Measurements from ENCODE around the gene KLHDC3. TPM values are rescaled to one million over a fixed set of nuclear protein-coding genes. Genes with fewer than 3 reads are reported as not detected.
"Not testable (repeated sequence)": the region's sequence is repeated elsewhere in the genome, so short reads cannot be mapped to it uniquely, and the experiment has no call there.

KLHDC3 gene
- total and polyA plus RNA-seq, 2 of the 13 experiments (the other 11 are each of a cell fraction or from before 2014, with no cell fraction given), result 78.3 to 91.5 TPM

DNA sequence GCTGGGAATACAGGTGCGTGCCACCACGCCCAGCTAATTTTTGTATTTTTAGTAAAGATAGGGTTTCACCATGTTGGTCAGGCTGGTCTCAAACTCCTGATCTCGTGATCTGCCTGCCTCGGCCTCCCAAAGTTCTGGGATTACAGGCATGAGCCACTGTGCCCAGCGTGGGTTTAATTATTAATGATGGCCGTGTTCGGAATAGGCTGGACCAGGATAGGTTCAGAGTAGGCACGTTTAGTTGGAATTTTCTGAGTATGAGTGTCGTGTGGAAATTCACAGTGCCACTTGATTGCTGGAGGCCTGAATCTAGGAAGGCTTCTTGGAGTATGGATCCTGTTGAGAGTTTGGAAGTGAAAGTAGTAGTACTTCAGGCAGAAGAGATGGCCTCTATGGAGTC lies 15.8 kb upstream of the KLHDC3 start:
- H3K9ac ChIP-seq (ENCODE audit: insufficient read depth, low read depth, low read length); H3K4me3 ChIP-seq (replicated peaks in 1 of 3; ENCODE audit: insufficient read depth in 1 of 3, low read depth in 2 of 3, low read length in 3 of 3); H3K9me3 ChIP-seq (ENCODE audit: low read length); H3K27ac ChIP-seq (ENCODE audit: extremely low read length, insufficient read depth, low read length); H3K4me2 ChIP-seq (ENCODE audit: low read depth, low read length); H3K27me3 ChIP-seq (ENCODE audit: control insufficient read depth in 1 of 2, insufficient read depth in 2 of 2, low read length in 2 of 2); FAIRE-seq; CTCF ChIA-PET (ENCODE audit: low intra/inter-chr PET ratio, low total read pairs); H2AFZ ChIP-seq (ENCODE audit: low read length); ATAC-seq; H3K79me2 ChIP-seq (ENCODE audit: insufficient read depth, low read length); H3K4me1 ChIP-seq (ENCODE audit: insufficient read depth, low read length); H4K20me1 ChIP-seq (ENCODE audit: insufficient read depth, low read length); DNase-seq (ENCODE audit: low spot score); BruUV-seq (replicated peaks); intact Hi-C loops (cut with micrococcal nuclease; ENCODE audit: unreplicated experiment); in situ Hi-C loops (cut with HindIII; ENCODE audit: extremely low pct_ligation_motif_present, low pct_unique_long_range_greater_than_20kb): not testable (repeated sequence)
- POLR2A ChIA-PET, result interaction anchor here (1.3 kb wide), 1 partner anchor 14 kb away, joined by 3 read pairs; the partner anchor contains the start of gene PPP2R5D
- peaks cover 8 to 22% of the 10 kb centered on the region in 2 experiments; a peak in 4 of 5 replicates for H3K36me3 ChIP-seq (replicated peaks in 1 of 2; ENCODE audit: control insufficient read depth in 1 of 2, insufficient read depth in 2 of 2, low read length in 2 of 2)
- WGBS (ENCODE audit: low lambda C conversion rate), result 92% methylated on average over 9 of the region's 9 CpGs

GRCh38 chr6:43001843-43002242 lies 12.2 kb upstream of the KLHDC3 start:
- no peaks in the 10 kb centered on the region for H3K4me1 ChIP-seq (ENCODE audit: insufficient read depth, low read length)
- ChIA-PET POLR2A (interaction anchor here (3.4 kb wide), 1 partner anchor 18 kb away, joined by 13 read pairs; the partner anchor contains the start of gene PPP2R5D), CTCF (ENCODE audit: low intra/inter-chr PET ratio, low total read pairs) (no interaction called here)
- H3K4me2 ChIP-seq (ENCODE audit: low read depth, low read length), result no peak overlapping the region
- H4K20me1 ChIP-seq (ENCODE audit: insufficient read depth, low read length), result no peaks in the 10 kb centered on the region
- H2AFZ ChIP-seq (ENCODE audit: low read length), result no peak overlapping the region
- DNase-seq (ENCODE audit: low spot score) (no peak), ATAC-seq (no peak), FAIRE-seq (no peak)
- no peaks in the 10 kb centered on the region for H3K27me3 ChIP-seq (ENCODE audit: control insufficient read depth in 1 of 2, insufficient read depth in 2 of 2, low read length in 2 of 2)
- H3K4me3 ChIP-seq (replicated peaks in 1 of 3; ENCODE audit: insufficient read depth in 1 of 3, low read depth in 2 of 3, low read length in 3 of 3), result no peak overlapping the region
- no peaks in the 10 kb centered on the region for H3K9me3 ChIP-seq (ENCODE audit: low read length)
- no TSS peak for BruUV-seq (replicated peaks)
- in situ Hi-C loops (cut with HindIII; ENCODE audit: extremely low pct_ligation_motif_present, low pct_unique_long_range_greater_than_20kb), result no loop called here
- 96% methylated on average over 8 of the region's 8 CpGs for WGBS (ENCODE audit: low lambda C conversion rate)
- TF ChIP-seq ZMYM3 (CRISPR knock-in tag; IDR thresholded peaks at IDR 0.05) (peak; percentile 40; the same call in 1 of the 2 replicates), GABPB1 (CRISPR knock-in tag; IDR thresholded peaks at IDR 0.05) (no peak), TARDBP (CRISPR knock-in tag; IDR thresholded peaks at IDR 0.05) (no peak), ZNF136 (CRISPR knock-in tag; IDR thresholded peaks at IDR 0.05; ENCODE audit: low read depth) (no peak), SP2 (CRISPR knock-in tag; IDR thresholded peaks at IDR 0.05) (no peak), ZNF629 (CRISPR knock-in tag; conservative IDR thresholded peaks at IDR 0.05) (peak; percentile 83), TIGD3 (CRISPR knock-in tag; IDR thresholded peaks at IDR 0.05; ENCODE audit: borderline replicate concordance) (no peak)
- no peak overlapping the region for H3K9ac ChIP-seq (ENCODE audit: insufficient read depth, low read depth, low read length)
- H3K79me2 ChIP-seq (ENCODE audit: insufficient read depth, low read length), result no peaks in the 10 kb centered on the region
- no peak overlapping the region for H3K27ac ChIP-seq (ENCODE audit: extremely low read length, insufficient read depth, low read length)
- intact Hi-C loops (cut with micrococcal nuclease; ENCODE audit: unreplicated experiment), result no loop called here
- peaks cover 7 to 33% of the 10 kb centered on the region in 2 experiments; a peak in 4 of 5 replicates for H3K36me3 ChIP-seq (replicated peaks in 1 of 2; ENCODE audit: control insufficient read depth in 1 of 2, insufficient read depth in 2 of 2, low read length in 2 of 2)
